COLO668 (cell line): ENCODE measurements around the gene COA7.
"Not testable (repeated sequence)": the region's sequence is repeated elsewhere in the genome, so short reads cannot be mapped to it uniquely, and the experiment has no call there.

Experiments used
- DNase-seq: peaks from one replicate; lab custom pipeline; 2025; ENCODE audit not compliant: unreplicated experiment; lab: John Stamatoyannopoulos, UW

COA7 gene

DNA sequence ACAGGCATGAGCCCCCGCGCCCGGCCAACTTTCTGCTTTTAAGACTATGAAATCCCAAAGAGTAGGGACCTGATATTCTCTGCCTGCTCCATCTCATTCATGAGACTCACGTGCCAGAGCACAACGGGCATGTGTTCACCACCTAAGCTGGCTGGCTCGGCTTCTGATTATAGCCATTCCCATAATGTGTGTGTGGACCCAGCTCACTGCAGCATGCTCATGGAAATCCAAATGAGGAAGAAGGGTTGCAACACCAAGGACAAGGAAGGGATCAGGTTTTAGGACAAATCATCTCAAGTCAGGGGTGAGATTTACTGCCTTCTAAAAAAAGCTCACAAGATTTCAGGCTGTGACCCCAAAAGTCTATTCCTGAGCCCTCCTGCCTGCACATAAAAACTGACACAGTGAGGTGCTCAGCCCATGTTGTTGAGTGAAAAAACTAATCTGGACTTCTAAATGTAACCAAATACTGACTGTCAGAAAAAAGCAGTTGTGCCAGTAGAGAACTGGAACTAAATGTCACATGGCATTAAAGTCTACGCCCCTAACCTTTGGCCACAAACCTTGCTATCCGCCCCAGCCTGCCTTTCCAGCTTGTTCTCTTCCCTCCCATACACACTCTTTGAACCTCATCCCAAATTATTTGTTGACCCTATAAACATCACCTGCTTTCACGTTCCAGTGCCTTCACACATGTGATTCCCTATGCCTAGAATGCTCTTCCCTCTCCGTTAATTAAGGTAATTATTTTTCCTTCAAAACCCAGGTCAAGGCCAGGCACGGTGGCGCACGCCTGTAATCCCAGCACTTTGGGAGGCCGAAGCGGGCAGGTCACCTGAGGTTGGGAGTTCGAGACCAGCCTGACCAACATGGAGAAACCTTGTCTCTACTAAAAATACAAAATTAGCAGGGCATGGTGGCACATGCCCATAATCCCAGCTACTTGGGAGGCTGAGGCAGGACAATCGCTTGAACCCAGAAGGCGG, 9.1 kb upstream of the COA7 start:
- DNase-seq = no peak

DNA sequence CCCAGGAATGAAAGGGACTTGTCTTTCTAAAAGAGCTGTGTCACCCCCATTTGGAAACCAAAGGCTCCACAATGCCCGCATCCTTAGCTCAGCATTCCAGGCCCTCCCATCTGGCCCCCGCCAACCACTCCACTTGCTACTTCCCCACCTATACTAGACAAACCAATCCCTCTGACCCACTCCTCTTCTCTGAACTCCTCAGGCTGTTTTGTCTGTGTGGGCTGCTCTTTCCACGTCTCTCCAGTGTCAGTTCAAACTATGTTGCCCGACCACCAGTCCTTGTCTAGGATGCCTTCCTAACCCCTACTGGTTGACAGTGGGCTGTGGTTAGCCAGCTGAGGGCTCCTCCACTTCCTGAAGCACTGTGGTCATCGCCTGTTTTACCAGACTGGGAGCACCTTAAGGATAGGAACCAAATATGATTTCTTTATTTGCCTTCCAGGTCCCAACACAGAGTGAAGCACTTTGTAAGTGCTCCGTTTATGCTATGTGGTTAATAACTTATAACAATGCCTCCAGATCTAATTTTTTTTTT, 8.1 kb upstream of the COA7 start:
- no peak for DNase-seq

DNA sequence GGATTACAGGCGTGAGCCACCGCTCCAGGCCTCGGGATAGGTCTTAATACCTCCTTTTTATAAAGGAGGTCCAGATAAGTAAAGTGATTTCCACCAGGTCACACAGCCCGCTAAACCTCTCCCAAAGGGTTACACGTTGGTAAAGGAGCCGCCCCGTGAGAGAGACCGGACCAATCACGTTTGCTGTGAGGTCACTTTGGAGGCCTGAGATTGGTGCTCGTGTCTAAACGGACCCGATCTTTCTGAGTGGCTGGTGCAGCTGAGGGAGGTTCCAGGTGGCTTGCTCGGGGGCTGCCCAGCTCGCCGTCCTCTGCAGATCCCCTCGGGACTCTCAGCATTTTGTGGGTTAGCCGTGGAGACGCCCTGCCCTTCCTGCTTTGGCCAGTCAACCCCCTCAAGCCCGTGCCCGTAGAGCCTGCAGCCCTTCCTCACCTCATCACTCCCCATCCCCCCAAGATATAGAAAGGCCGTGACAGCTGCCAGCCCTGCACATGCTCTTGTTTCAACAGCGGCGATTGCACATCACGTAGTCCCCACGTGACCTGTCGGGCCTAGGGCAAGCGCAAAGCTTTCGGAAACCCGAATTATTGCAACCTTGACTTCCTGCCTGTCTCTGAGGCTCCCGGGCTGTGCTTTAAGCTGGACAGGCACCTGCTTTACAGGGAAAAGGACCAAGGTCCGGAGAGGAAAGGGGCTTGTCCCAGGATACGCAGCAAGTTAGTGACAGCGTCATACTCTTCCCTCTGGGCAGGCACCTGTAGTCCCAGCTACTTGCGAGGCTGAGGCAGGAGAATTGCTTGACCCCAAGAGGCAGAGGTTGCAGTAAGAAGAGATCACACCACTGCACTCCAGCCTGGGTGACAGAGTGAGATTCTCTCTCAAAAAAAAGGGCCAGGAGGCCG, 5.0 kb upstream of the COA7 start:
- peak; percentile 93 for DNase-seq

DNA sequence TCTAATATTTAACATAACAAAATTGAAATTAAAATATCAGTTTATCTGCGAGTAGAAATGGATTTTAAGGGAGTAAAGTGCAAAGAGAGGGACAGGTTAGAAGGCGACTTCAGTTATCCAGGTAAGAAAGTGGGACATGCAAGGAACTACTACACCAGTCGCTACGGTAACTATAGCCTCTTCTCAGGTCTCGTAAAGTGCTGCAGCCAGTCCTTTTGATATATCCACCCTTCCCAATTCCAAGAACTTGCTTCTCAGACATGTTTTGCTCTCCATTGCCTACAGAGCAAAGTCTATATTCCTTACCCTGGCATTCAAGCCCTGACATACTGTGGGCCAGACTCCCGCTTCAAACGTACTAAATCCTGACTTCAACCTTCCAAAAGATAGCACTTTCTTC, 2.5 kb downstream of the COA7 start:
- no peak for DNase-seq

DNA sequence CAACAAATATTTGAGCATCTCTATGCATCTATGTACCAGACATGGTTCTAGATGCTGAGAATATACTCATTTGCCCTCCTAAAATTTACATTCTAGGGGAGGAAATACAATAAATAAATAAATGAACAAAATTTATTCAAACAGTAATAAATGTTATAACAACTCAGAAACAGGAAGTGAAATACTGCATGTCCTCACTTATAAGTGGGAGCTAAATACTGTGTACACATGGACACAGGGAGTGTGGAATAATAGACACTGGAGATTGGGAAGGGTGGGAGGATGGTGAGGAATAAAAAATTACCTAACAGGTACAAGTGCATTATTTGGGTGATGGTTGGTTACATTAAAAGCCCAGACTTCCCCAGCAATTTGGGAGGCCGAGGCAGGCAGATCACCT, 4.3 kb downstream of the COA7 start:
- DNase-seq = no peak

DNA sequence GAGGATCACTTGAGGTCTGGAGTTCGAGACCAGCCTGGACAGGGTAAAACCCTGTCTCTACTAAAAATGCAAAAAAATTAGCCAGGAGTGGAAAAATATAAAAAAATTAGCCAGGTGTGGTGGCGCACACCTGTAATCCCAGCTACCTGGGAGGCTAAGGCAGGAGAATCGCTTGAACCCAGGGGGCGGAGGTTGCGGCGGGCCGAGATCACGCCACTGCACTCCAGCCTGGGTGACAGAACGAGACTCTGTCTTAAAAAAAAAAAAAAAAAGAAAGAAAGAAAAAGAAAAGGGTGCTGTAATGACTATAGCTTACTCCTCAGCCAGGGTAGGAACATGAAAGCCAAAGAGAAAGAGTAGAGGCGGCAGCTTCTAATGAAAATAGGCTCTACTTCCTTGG, 4.8 kb downstream of the COA7 start:
- DNase-seq = not testable (repeated sequence)

DNA sequence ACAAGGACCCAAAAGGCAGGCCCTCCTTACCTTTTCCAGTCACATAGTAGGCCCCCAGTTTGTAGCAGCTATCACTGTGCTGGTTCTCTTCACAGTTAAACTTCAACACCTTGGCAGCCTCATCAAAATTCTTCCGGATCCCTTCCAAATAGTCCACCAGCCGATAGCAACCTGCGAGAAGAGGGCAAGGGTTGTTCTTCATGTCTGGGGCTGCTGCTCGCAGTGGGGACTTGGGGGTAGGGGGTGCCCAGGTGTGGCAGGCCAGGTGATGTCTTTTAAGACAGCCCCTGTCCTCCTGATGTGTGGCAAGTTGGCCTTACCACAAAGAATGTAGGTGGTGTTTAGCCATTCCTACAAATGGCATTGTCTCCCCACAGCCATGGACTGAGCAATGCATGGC, 5.5 kb downstream of the COA7 start:
- DNase-seq = no peak

DNA sequence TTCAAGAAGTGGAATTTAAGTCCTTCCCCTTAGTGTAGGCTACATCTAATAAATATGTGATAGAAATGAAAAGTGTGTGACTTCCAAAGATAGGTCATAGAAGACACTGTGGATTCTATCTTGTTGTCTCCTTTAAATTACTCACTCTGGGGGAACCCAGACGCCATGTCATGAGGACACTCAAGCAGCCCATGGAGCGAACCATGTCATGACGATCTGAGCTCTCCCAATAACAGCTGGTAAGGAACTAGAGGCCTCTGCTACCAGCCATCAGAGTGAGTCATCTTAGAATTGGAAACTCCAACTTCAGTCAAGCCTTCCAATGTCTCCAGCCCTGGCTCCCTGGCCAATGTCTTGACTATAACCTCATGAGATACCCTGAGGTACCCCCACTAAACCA, 6.3 kb downstream of the COA7 start:
- DNase-seq = no peak

DNA sequence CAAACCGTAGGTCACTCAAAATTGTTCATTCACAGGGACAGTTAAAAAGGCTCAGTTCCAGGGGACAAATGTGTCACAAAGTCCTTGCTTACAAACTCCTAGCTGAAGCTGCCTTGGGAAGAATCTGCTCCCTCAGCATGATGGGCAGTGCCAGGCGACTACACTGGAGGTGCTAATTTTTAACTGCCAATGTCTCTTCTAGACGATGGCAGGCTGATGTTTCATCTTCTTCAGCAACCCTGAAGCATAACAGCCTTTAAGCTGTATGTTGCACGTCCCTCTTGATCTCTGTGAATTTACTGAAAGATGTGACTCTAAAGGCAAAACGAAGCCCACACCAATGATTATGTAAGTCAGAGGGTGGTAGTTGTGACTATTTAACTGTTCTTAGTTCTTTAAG, 11.3 kb downstream of the COA7 start:
- DNase-seq = no peak

DNA sequence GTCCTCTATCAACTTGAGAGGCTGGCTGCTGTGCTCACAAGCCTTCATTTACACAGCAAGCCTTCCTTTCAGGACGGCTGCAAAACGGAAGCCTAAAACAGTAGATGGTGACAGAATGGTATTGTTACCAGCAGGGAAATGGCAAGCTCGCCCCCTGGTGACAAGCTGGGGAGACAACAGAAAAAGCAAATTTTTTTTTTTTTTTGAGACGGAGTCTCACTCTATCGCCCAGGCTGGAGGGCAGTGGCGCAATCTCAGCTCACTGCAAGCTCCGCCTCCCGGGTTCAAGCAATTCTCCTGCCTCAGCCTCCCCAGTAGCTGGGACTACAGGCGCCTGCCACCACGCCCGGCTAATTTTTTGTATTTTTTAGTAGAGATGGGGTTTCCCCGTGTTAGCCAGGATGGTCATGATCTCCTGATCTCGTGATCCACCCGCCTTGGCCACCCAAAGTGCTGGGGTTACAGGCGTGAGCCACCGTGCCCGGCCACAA, 11.8 kb downstream of the COA7 start:
- DNase-seq = peak; percentile 56

DNA sequence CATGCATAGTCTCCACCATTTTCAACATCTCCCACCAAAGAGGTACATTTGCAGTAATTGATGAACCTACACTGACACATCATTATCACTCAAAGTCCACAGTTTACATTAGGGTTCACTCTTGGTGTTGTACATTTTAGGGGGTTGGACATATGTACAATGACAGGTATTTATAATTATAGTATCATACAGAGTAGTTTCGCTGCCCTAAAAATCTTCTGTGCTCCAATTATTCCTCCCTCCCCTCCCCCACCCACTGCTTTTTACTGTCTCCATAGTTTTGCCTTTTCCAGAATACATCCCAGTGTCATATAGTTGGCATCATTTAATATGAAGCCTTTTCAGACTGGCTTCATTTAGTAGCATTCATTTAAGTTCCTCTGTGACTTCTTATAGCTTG, 13.6 kb downstream of the COA7 start:
- no peak for DNase-seq

DNA sequence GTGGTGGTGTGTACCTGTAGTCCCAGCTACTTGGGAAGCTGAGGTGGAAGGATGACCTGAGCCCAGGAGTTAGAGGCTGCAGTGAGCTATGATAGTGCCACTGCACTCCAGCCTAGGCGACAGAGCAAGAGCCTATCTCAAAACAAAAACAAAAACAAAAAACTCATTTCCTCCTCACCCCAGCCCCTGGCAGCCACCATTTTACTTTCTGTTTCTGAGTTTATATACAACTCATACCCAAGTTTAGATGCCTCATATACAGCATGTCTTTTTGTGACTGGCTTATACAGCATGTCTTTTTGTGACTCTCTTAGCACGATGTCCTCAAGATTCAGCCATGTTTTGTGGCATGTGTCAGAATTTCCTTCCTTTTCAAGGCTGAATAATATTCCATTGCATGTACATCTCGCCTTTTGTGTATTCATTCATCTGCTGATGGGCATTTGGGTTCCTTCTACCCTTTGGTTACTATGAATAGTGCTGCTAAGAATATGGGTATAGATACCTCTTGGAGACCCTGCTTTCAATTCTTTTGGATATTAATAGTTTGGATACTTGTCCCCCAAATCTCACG, 14.7 kb downstream of the COA7 start:
- DNase-seq = no peak

DNA sequence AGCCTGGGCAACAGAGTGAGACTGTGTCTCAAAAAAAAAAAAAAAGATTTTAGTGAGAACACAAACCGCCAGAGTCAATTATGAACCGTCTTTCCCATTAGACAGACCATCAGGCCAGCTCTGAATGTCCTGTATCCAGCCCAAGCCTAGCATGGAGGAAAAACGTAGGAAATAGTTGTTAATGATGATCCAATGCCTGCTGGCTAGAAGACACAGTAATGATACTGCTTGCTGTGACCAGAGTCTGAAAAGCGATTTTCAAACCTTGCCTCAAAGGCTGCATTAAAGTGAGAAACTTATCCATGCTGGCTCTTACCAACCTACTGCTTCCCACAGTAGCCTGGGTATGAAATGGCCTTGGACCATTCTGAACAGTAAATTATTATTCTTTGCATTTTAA, 17.0 kb downstream of the COA7 start:
- DNase-seq = no peak

DNA sequence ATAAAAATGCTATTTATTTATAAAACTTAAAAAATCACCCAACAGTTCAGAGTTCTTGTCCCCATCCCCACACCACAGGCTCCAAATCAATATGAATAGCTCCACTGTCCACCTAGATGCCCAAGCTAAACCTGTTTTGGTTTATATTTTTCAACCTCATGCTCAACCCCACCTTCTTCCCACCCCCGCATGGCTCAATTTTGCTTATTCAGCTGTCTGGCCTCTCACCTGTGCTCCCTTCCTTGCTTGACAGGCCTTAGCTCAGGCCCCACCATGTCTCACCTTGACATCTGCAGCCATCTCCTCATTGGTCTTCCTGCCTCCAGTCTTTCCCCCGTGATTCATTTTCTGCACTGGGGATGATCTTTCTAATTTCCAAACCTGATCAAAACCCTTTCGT, 17.8 kb downstream of the COA7 start:
- no peak for DNase-seq

DNA sequence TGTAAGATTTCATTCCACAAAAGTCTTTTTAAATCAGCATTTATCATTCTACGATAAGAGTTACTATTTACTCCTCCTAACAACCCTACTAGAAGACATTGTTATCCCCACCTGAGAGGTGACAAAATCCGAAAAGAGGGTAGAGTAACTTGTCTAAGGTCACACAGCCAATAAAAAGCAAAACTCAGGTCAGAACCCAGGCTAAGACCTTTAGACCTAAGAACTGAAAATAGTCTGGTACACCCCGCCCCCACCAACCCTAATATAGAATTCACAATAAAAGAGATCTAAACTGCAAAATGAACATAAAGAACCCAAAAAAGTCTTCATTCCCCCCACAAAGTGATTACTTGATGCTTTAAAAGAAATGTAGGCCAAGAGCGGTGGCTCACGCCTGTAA, 18.6 kb downstream of the COA7 start:
- no peak for DNase-seq

DNA sequence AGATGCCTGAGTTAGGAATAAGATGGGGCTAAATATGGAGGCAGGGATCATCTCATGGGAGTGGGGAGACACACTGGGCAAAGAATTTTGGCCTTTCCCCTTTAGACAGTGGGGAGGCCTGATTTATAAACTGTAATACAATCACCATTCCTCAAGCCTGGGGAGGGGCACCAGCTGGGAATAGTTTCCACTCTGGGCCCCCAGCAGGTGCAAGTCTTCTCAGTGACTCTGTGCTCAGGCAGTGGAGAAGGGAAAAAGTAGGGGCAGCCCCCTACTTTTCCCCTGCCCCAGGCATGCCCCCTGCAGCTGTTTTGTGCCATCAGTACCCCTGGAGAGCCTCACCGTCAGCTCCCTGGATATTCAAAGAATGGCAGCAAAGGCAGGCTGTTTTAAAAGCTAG, 19.1 kb downstream of the COA7 start:
- DNase-seq = no peak

DNA sequence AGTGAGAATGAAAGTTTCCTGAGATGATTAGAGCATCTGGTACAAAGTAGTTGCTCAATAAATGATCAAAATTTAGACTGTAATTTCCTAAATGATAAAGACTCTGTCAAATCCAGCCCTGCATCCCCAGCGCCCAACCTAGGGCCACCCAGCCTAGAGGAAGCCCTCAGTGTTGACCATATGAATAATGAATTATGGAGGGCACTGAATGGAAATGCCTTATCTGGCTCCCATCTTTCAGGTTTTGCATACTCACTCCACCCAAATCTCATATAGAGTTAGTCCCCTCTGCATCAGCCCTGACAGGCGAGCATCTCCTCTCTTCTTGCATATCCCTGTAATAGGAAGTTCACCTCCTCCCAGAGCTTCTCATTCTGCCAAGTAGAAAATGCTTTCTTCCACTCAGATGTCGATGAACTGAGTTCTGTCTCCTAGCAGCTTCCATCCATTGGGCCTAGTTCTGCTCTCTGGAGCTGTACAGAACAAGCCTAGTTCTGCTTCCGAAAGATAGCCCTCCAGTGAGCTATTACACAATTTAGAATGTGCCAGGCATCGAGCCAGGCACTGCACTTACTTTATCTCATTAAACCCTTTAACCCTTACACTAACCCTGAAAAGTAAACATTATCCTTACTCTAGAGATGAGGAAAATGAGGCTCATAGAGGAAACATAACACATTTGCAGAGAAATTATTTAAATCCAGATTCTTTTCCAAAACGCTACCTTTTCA, 20.9 kb downstream of the COA7 start:
- DNase-seq = no peak

DNA sequence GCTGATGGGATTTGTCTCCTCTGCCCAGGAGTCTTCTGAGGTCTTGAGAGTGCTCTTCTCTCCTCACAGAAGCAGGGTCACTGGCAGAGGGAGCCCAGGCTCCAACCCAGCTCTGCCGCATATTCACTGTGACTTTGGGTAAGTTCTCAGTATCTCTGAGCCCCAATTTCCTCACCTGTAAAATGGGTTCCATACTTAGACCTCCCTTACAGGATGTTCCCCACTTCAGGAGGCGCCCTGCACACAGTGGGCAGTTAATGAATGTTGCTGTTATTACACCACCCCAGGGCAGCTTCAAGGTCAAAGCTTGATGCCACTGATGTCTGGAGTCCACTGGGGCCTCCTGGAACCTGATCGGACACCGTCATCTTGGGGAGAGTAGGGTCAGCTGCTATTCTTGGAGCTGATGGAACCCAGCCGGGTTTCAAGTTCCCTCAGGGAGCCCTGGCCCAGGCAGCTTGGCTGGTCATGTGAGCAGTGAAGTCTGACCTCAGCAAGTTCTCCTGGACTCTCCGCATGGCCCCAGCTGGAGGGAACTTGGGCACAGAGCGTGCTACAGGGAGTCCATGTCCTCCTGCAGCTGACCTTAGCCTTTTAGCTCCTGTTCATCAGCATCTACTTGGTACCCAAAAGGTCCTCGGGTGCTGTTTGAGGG, 21.8 kb downstream of the COA7 start:
- DNase-seq = no peak

DNA sequence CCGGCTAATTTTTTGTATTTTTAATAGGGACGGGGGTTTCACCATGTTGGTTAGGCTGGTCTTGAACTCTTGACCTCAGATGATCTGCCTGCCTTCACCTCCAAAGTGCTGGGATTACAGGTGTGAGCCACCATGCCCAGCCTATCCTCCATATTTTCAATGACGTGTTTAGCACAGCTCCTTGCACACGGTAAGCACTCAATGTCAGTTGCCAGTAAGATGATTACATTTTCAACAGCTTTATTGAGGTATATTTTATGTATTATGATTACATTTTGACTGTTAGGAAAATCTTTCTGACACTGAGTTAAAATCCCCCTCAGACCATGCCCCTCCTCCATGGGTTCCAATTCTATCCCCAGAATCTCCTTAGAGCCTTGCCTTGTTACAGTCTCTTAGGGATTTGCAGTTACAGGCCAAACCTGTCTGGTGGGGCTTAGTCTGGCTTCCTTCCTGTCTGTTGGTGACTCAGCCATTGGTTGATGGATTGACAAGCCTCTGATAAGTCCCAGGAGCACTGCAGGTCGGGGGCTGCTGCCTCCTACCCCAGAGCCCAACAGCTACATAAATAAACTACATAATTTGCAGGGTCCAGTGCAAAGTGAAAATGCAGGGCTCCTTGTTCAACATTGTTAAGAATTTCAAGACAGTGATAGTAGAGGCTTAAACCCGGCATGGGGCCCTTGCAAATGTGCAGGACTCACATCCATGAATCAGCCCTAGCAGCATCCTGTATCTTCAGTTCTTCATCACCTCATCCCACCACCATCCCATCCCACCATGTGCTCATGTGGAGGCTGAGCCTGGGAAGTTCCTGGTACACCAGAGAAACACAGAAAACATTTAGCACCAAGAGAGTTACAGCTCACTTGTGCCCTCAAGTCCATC, 23.4 kb downstream of the COA7 start:
- no peak for DNase-seq
